Measurements from ENCODE around the gene PRDM16. TPM values are rescaled to one million over a fixed set of nuclear protein-coding genes. Genes with fewer than 3 reads are reported as not detected.

Gene PRDM16
- total RNA-seq, 1 donor from 2014 or later = 18.3 TPM

- Mint-ChIP-seq H3K9me3 (ENCODE audit: low read depth) (no peaks in the 10 kb centered on the region), H3K27me3 (ENCODE audit: low read depth) (no peaks in the 10 kb centered on the region), H3K4me3 (ENCODE audit: unreplicated experiment) (no peak overlapping the region), H3K27ac (ENCODE audit: unreplicated experiment) (no peak overlapping the region), H3K36me3 (ENCODE audit: low read depth) (no peaks in the 10 kb centered on the region), H3K4me1 (ENCODE audit: low read depth) (peaks cover 13% of the 10 kb centered on the region)
- TF ChIP-seq CTCF (IDR thresholded peaks at IDR 0.05) = no peak
- no peak for DNase-seq (ENCODE audit: low spot score)
These were observed 113.0 kb downstream of the PRDM16 start for GRCh38 chr1:3181956-3182355.

- TF ChIP-seq CTCF (IDR thresholded peaks at IDR 0.05) = no peak
- H3K27ac Mint-ChIP-seq (ENCODE audit: unreplicated experiment) = no peak overlapping the region
- H3K4me3 Mint-ChIP-seq (ENCODE audit: unreplicated experiment) = no peak overlapping the region
- no peaks in the 10 kb centered on the region for H3K27me3 Mint-ChIP-seq (ENCODE audit: low read depth)
- no peaks in the 10 kb centered on the region for H3K36me3 Mint-ChIP-seq (ENCODE audit: low read depth)
- no peaks in the 10 kb centered on the region for H3K9me3 Mint-ChIP-seq (ENCODE audit: low read depth)
- no peak for DNase-seq (ENCODE audit: low spot score)
- H3K4me1 Mint-ChIP-seq (ENCODE audit: low read depth) = peaks cover 25% of the 10 kb centered on the region
These were observed 114.4 kb downstream of the PRDM16 start for GRCh38 chr1:3183411-3183810.

GRCh38 chr1:3183813-3184212 is 114.8 kb downstream of the PRDM16 start:
- peaks cover 27% of the 10 kb centered on the region for H3K4me1 Mint-ChIP-seq (ENCODE audit: low read depth)
- no peak overlapping the region for H3K27ac Mint-ChIP-seq (ENCODE audit: unreplicated experiment)
- H3K4me3 Mint-ChIP-seq (ENCODE audit: unreplicated experiment) = no peak overlapping the region
- H3K27me3 Mint-ChIP-seq (ENCODE audit: low read depth) = no peaks in the 10 kb centered on the region
- no peaks in the 10 kb centered on the region for H3K9me3 Mint-ChIP-seq (ENCODE audit: low read depth)
- TF ChIP-seq CTCF (IDR thresholded peaks at IDR 0.05) = no peak
- H3K36me3 Mint-ChIP-seq (ENCODE audit: low read depth) = peaks cover 1% of the 10 kb centered on the region
- no peak for DNase-seq (ENCODE audit: low spot score)

GRCh38 chr1:3184666-3185065 is 115.7 kb downstream of the PRDM16 start:
- H3K4me3 Mint-ChIP-seq (ENCODE audit: unreplicated experiment) = no peak overlapping the region
- H3K27ac Mint-ChIP-seq (ENCODE audit: unreplicated experiment) = no peak overlapping the region
- H3K4me1 Mint-ChIP-seq (ENCODE audit: low read depth) = peaks cover 27% of the 10 kb centered on the region
- H3K36me3 Mint-ChIP-seq (ENCODE audit: low read depth) = peaks cover 1% of the 10 kb centered on the region
- no peaks in the 10 kb centered on the region for H3K9me3 Mint-ChIP-seq (ENCODE audit: low read depth)
- no peaks in the 10 kb centered on the region for H3K27me3 Mint-ChIP-seq (ENCODE audit: low read depth)
- no peak for TF ChIP-seq CTCF (IDR thresholded peaks at IDR 0.05)
- DNase-seq (ENCODE audit: low spot score) = no peak

- H3K4me3 Mint-ChIP-seq (ENCODE audit: unreplicated experiment) = peak overlapping the region; percentile 35
These were observed 117.0 kb downstream of the PRDM16 start for GRCh38 chr1:3185896-3186525.

More at GRCh38 chr1:3185896-3186525, 117.0 kb downstream of the PRDM16 start:
- Mint-ChIP-seq H3K4me1 (ENCODE audit: low read depth) (peaks cover 29% of the 10 kb centered on the region), H3K36me3 (ENCODE audit: low read depth) (peaks cover 1% of the 10 kb centered on the region), H3K27ac (ENCODE audit: unreplicated experiment) (peak overlapping the region; percentile 85), H3K9me3 (ENCODE audit: low read depth) (no peaks in the 10 kb centered on the region), H3K27me3 (ENCODE audit: low read depth) (no peaks in the 10 kb centered on the region)
- DNase-seq (ENCODE audit: low spot score) = no peak
- no peak for TF ChIP-seq CTCF (IDR thresholded peaks at IDR 0.05)
